ENCODE results near the gene TSSK6. TPM values are rescaled to one million over a fixed set of nuclear protein-coding genes. Genes with fewer than 3 reads are reported as not detected.

TSSK6 gene
- total and polyA plus RNA-seq, 10 of the 15 experiments (the other 5 are each of a cell fraction or from before 2014, with no cell fraction given), result 0.06 to 3.6 (median 0.98) TPM; not detected in 2

- TF ChIP-seq CREB1 (IDR thresholded peaks at IDR 0.05; ENCODE audit: low read depth) (no peak), FOXK2 (IDR thresholded peaks at IDR 0.05) (no peak), ZNF24 (IDR thresholded peaks at IDR 0.05) (no peak), CBX3 (IDR thresholded peaks at IDR 0.05; ENCODE audit: borderline replicate concordance, low read depth) (no peak), ZZZ3 (IDR thresholded peaks at IDR 0.05; ENCODE audit: control insufficient read depth, insufficient read length, low read depth) (no peak), NFYA (IDR thresholded peaks at IDR 0.05; ENCODE audit: borderline replicate concordance, low read depth, low read length) (no peak)
- TF ChIP-seq, protein P1, sequence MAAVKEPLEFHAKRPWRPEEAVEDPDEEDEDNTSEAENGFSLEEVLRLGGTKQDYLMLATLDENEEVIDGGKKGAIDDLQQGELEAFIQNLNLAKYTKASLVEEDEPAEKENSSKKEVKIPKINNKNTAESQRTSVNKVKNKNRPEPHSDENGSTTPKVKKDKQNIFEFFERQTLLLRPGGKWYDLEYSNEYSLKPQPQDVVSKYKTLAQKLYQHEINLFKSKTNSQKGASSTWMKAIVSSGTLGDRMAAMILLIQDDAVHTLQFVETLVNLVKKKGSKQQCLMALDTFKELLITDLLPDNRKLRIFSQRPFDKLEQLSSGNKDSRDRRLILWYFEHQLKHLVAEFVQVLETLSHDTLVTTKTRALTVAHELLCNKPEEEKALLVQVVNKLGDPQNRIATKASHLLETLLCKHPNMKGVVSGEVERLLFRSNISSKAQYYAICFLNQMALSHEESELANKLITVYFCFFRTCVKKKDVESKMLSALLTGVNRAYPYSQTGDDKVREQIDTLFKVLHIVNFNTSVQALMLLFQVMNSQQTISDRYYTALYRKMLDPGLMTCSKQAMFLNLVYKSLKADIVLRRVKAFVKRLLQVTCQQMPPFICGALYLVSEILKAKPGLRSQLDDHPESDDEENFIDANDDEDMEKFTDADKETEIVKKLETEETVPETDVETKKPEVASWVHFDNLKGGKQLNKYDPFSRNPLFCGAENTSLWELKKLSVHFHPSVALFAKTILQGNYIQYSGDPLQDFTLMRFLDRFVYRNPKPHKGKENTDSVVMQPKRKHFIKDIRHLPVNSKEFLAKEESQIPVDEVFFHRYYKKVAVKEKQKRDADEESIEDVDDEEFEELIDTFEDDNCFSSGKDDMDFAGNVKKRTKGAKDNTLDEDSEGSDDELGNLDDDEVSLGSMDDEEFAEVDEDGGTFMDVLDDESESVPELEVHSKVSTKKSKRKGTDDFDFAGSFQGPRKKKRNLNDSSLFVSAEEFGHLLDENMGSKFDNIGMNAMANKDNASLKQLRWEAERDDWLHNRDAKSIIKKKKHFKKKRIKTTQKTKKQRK (IDR thresholded peaks at IDR 0.05; ENCODE audit: low read depth, low read length), result no peak
- TF ChIP-seq, protein P2, sequence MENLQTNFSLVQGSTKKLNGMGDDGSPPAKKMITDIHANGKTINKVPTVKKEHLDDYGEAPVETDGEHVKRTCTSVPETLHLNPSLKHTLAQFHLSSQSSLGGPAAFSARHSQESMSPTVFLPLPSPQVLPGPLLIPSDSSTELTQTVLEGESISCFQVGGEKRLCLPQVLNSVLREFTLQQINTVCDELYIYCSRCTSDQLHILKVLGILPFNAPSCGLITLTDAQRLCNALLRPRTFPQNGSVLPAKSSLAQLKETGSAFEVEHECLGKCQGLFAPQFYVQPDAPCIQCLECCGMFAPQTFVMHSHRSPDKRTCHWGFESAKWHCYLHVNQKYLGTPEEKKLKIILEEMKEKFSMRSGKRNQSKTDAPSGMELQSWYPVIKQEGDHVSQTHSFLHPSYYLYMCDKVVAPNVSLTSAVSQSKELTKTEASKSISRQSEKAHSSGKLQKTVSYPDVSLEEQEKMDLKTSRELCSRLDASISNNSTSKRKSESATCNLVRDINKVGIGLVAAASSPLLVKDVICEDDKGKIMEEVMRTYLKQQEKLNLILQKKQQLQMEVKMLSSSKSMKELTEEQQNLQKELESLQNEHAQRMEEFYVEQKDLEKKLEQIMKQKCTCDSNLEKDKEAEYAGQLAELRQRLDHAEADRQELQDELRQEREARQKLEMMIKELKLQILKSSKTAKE (IDR thresholded peaks at IDR 0.05; ENCODE audit: low read depth, poor library complexity, severe bottlenecking), result no peak
- H3K27ac ChIP-seq (ENCODE audit: control insufficient read depth, insufficient read depth), result no peak overlapping the region
- FAIRE-seq (no peak), DNase-seq (ENCODE audit: low read depth, low spot score) (no peak), ATAC-seq (no peak)
- SMC1A ChIA-PET (ENCODE audit: uncharacterized antibody, unreplicated experiment), result interaction anchor here (1.5 kb wide), 1 partner anchor 54 kb away, joined by 4 read pairs; no protein-coding TSS in a partner anchor
- no peak overlapping the region for H2AFZ ChIP-seq (ENCODE audit: control insufficient read depth, low read depth, low read length)
- intact Hi-C loops (cut with micrococcal nuclease; ENCODE audit: unreplicated experiment) (loop anchor here (5.0 kb wide), 1 partner anchor 84 kb away; the partner anchor contains the start of gene GMIP), in situ Hi-C loops (cut with MboI) (no loop called here)
- no peak overlapping the region for H3K4me2 ChIP-seq (ENCODE audit: control insufficient read depth, insufficient read depth)
- POLR2A ChIA-PET, result interaction anchor here (1.0 kb wide), 1 partner anchor 32 kb away, joined by 5 read pairs; no protein-coding TSS in a partner anchor
- WGBS (ENCODE audit: insufficient coverage, insufficient replicate concordance, low lambda C conversion rate, missing lambda C conversion rate), result 94% methylated on average over 16 of the region's 16 CpGs
- no peaks in the 10 kb centered on the region for H3K9me3 ChIP-seq (replicated peaks; ENCODE audit: control insufficient read depth, insufficient read depth, low read length)
- no TSS peak for BruUV-seq (replicated peaks)
- CTCF ChIA-PET, result interaction anchor here (0.9 kb wide), 1 partner anchor 9 kb away, joined by 3 read pairs; no protein-coding TSS in a partner anchor
- H3K9ac ChIP-seq (ENCODE audit: control insufficient read depth, insufficient read depth, low read length), result no peak overlapping the region
- no peaks in the 10 kb centered on the region for H3K4me1 ChIP-seq (ENCODE audit: control insufficient read depth, insufficient read depth, low read length)
- RAD21 ChIA-PET (ENCODE audit: unreplicated experiment), result no interaction called here
- H3K36me3 ChIP-seq (ENCODE audit: control insufficient read depth in 2 of 2, insufficient read depth in 2 of 2, low read length in 1 of 2), result peaks cover 0 to 1% of the 10 kb centered on the region in 2 experiments; a peak in 3 of 4 replicates
- no peaks in the 10 kb centered on the region for H4K20me1 ChIP-seq (ENCODE audit: control insufficient read depth, insufficient read depth)
- no peaks in the 10 kb centered on the region for H3K79me2 ChIP-seq (ENCODE audit: control insufficient read depth, insufficient read depth, low read length)
- no peaks in the 10 kb centered on the region for H3K27me3 ChIP-seq (replicated peaks in 1 of 2; ENCODE audit: control insufficient read depth in 2 of 2, insufficient read depth in 2 of 2, low read length in 1 of 2)
- no peak overlapping the region for H3K4me3 ChIP-seq
Observed at GRCh38 chr19:19558636-19559035, 43.3 kb upstream of the TSSK6 start.

All from GM12878 (cell line).